Right kidney (tissue), 1 donor: ENCODE results near the gene METRN.
"Not testable (repeated sequence)": the region's sequence is repeated elsewhere in the genome, so short reads cannot be mapped to it uniquely, and the experiment has no call there.

Source experiments
- DNase-seq: peaks from one replicate; pipeline ENCODE4 v3.0.0-alpha.2; 2016

The METRN gene

GRCh38 chr16:708959-709358 lies 6.0 kb upstream of the METRN start:
- no peak for DNase-seq

- DNase-seq = no peak
These were observed 5.1 kb upstream of the METRN start for GRCh38 chr16:709566-710499.

- no peak for DNase-seq
These were observed 4.3 kb upstream of the METRN start for GRCh38 chr16:710500-711075.

GRCh38 chr16:711084-711483 lies 3.8 kb upstream of the METRN start:
- DNase-seq = no peak

GRCh38 chr16:711548-712320 lies 3.2 kb upstream of the METRN start:
- peak; percentile 53 for DNase-seq

- not testable (repeated sequence) for DNase-seq
These were observed 2.1 kb upstream of the METRN start for GRCh38 chr16:712740-713250.

GRCh38 chr16:714079-714478 lies 839 bp upstream of the METRN start:
- no peak for DNase-seq

- peak; percentile 78 for DNase-seq
These were observed 720 bp downstream of the METRN start for GRCh38 chr16:715477-716199.

GRCh38 chr16:716200-716568 lies 1.3 kb downstream of the METRN start:
- DNase-seq = no peak

GRCh38 chr16:716768-717325 lies 1.9 kb downstream of the METRN start:
- no peak for DNase-seq

- no peak for DNase-seq
These were observed 2.7 kb downstream of the METRN start for GRCh38 chr16:717450-718245.

- DNase-seq = no peak
These were observed 3.5 kb downstream of the METRN start for GRCh38 chr16:718389-718788.

GRCh38 chr16:718922-719321 lies 4.0 kb downstream of the METRN start:
- no peak for DNase-seq

GRCh38 chr16:719815-720446 lies 5.0 kb downstream of the METRN start:
- peak; percentile 65 for DNase-seq

GRCh38 chr16:720447-720989 lies 5.6 kb downstream of the METRN start:
- DNase-seq = no peak

- peak; percentile 98 for DNase-seq
These were observed 6.3 kb downstream of the METRN start, which contains the start of gene ANTKMT for GRCh38 chr16:720990-721764. Gene ANTKMT, plus strand, starts transcription at chr16:721146. Its CDS starts 129 bp downstream, at chr16:721275.

GRCh38 chr16:721765-722540 lies 7.0 kb downstream of the METRN start:
- no peak for DNase-seq
